Nephron progenitor cell (in vitro differentiated cells): Measurements from ENCODE around the gene CIB2.

Source experiments
- DNase-seq: peaks from one replicate; pipeline ENCODE4 v3.0.0; 2021
- H3K27ac Mint-ChIP-seq: 2 replicates; pipeline ENCODE4 v1.8.0; 2021; ENCODE audit warnings: mild to moderate bottlenecking, moderate library complexity, mixed read lengths
- H3K27me3 Mint-ChIP-seq: 2 replicates; pipeline ENCODE4 v1.8.0; 2021; ENCODE audit warnings: mild to moderate bottlenecking, low read depth, mixed read lengths; ENCODE audit not compliant: poor library complexity
- H3K36me3 Mint-ChIP-seq: 2 replicates; pipeline ENCODE4 v1.8.0; 2021; ENCODE audit warnings: low read depth, mixed read lengths
- H3K4me1 Mint-ChIP-seq: 2 replicates; pipeline ENCODE4 v1.8.0; 2021; ENCODE audit warnings: mixed read lengths
- H3K4me3 Mint-ChIP-seq: 2 replicates; pipeline ENCODE4 v1.8.0; 2021; ENCODE audit warnings: mild to moderate bottlenecking, moderate library complexity, mixed read lengths
- H3K9me3 Mint-ChIP-seq: 2 replicates; pipeline ENCODE4 v1.8.0; 2021; ENCODE audit warnings: mild to moderate bottlenecking, moderate library complexity, mixed read lengths
- CTCF ChIP-seq: fragments of 200-600 bp; sonication (generic); IDR thresholded peaks from 2 replicates; pipeline ENCODE4 v1.5.0; 2021; ENCODE audit warnings: antibody characterized with exemption

CIB2 gene

GRCh38 chr15:78175330-78175729 is 44.1 kb upstream of the CIB2 start:
- peaks cover 25% of the 10 kb centered on the region for H3K36me3 Mint-ChIP-seq
- H3K9me3 Mint-ChIP-seq, result no peaks in the 10 kb centered on the region
- no peak for DNase-seq
- no peaks in the 10 kb centered on the region for H3K4me1 Mint-ChIP-seq
- no peak overlapping the region for H3K4me3 Mint-ChIP-seq
- no peak for TF ChIP-seq CTCF
- H3K27me3 Mint-ChIP-seq, result peaks cover 7% of the 10 kb centered on the region
- no peak overlapping the region for H3K27ac Mint-ChIP-seq

GRCh38 chr15:78174401-78174800 is 43.2 kb upstream of the CIB2 start:
- Mint-ChIP-seq H3K27me3 (peaks cover 3% of the 10 kb centered on the region), H3K4me1 (no peaks in the 10 kb centered on the region), H3K4me3 (no peak overlapping the region), H3K36me3 (peaks cover 25% of the 10 kb centered on the region), H3K27ac (no peak overlapping the region), H3K9me3 (no peaks in the 10 kb centered on the region)
- DNase-seq, result no peak
- TF ChIP-seq CTCF, result no peak

GRCh38 chr15:78171864-78172472 is 40.7 kb upstream of the CIB2 start:
- Mint-ChIP-seq H3K4me1 (no peaks in the 10 kb centered on the region), H3K4me3 (no peak overlapping the region), H3K36me3 (peaks cover 37% of the 10 kb centered on the region), H3K9me3 (no peaks in the 10 kb centered on the region), H3K27me3 (peaks cover 3% of the 10 kb centered on the region), H3K27ac (no peak overlapping the region)
- no peak for TF ChIP-seq CTCF
- DNase-seq, result no peak

GRCh38 chr15:78170848-78171773 is 39.9 kb upstream of the CIB2 start:
- H3K4me1 Mint-ChIP-seq, result no peaks in the 10 kb centered on the region
- no peak for TF ChIP-seq CTCF
- H3K27ac Mint-ChIP-seq, result peak overlapping the region; percentile 22
- H3K4me3 Mint-ChIP-seq, result no peak overlapping the region
- H3K27me3 Mint-ChIP-seq, result peaks cover 3% of the 10 kb centered on the region
- no peaks in the 10 kb centered on the region for H3K9me3 Mint-ChIP-seq
- no peak for DNase-seq
- H3K36me3 Mint-ChIP-seq, result peaks cover 45% of the 10 kb centered on the region

GRCh38 chr15:78168608-78169007 is 37.4 kb upstream of the CIB2 start:
- TF ChIP-seq CTCF, result no peak
- Mint-ChIP-seq H3K36me3 (peaks cover 59% of the 10 kb centered on the region), H3K4me3 (no peak overlapping the region), H3K27ac (peak overlapping the region; percentile 58), H3K9me3 (no peaks in the 10 kb centered on the region), H3K4me1 (no peaks in the 10 kb centered on the region), H3K27me3 (peaks cover 3% of the 10 kb centered on the region)
- DNase-seq, result no peak
